Right forelimb (tissue), 1 donor: ENCODE data around the gene CTNNA1.
A peak's percentile ranks its signal among the peaks of the same experiment; 100 is the strongest.

ENCODE experiments used
- DNase-seq: peaks from one replicate; pipeline ENCODE4 v3.0.0-alpha.2; 2018

The CTNNA1 gene

DNA sequence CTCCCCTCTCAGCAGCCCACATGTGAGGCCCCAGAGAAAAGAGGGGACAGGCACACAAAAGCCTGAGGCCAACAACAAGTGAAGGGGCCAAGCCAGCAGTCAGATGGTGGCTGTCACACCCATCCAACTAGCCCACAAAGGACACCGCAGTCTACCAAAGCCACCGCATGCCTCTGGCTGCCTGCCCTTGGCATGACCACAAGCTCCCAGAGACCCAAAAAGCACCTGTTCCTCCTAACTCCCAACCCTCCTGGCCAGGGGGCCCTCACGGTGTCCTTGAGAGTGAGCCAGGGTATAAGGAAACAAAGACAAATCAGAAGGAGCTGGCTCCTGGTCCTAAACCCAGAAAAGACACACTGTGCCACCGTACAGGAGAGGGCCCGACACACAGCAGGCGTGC lies 199.7 kb downstream of the CTNNA1 start:
- no peak for DNase-seq

- DNase-seq, result peak; percentile 78
Observed at GRCh38 chr5:138953387-138954256, 200.4 kb downstream of the CTNNA1 start.

DNA sequence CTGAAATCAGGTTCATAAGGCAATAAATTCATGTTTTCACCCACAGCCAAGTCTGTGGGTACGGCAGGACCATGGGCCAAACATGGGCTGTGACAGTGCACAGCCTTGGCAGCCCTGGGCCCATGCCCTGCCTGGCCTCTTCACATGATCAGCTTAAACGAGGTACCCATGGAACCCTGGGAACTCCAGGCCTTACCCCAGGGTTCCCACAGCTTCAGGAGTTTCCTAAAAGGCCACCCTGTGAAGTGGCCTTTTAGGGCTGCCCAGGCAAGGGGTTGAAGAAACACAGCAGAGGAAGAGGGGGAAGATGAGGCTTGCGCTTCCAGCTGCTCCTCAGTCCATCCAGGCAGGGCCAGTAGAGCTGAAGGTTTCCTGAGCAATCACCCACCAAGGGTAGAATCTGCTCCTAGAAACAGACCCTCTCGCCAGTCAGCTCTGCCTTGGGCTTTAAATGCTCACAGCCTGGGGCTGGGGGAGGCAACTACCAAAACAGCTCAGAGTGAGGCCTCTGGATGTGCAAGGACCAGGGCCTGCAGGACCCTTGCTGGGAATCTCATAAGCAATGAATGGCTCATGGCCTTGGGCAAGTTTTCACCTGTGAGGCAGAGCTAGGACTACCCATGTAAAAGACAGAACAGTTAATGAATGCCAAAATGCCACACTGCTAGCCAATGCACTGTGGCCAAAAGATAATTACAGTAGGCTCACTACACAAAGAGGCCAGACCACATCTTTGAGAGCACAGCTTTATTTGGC lies 201.2 kb downstream of the CTNNA1 start:
- DNase-seq, result no peak

DNA sequence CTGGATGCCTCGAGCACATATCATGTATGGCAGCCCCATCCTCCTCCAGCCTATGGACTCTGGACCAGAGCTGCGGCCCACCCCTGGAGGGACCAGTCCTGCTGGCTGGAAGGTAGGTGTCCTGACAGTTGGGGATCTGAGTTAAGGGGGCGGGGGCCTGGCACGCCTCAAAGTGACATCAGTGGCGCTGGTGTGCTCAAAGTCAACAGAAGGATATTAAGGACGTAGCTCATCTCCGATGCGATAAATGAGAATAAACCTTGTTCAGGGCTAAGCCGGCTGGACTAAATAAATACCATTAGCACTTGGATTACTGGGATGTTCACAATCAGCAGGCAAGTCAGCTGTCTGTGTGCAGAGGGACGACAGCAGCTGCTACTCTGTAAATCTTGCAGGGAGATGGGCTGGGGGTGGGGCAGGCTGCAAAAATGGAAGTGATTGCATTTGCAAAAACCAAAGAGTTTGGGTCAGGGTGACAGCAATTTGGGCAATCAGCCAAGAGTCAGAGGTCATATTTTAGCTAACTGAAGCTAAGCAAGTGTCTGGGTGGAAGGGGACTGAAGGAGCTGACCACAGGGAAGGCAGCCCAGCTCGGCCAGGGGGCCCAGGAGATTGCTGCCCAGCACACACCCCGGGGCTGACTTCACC lies 201.9 kb downstream of the CTNNA1 start:
- DNase-seq, result no peak

DNA sequence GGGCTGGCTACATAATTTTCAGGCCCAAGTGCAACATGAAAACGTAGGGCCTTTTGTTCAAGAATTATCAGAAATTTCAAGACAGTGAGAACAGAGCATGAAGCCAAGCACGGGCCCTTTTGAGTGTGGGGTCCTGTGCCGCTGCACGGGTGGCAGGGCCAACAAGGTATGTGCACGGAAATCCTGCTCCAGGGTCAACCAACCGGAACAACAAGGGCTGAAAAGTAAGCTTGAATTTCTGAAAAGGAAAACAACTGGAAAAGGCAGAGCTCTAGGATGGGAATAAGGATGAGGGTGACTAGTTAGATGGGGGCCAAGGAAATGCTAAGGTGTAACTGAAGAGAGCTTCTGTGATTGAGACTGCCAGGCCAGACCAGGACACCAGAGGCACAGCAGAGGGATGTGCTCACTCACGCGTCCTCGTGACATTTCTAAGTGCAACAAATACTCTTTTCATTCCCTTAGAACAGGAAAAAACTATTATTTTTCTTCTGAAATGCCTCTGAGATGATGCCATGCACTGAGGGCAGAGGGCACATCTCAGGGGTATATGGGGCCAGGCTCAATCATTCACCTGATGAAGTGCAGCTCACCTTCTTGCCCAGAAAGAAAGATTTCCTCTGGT lies 202.6 kb downstream of the CTNNA1 start:
- no peak for DNase-seq

- DNase-seq, result no peak
Observed at GRCh38 chr5:138956801-138957200, 203.6 kb downstream of the CTNNA1 start.

DNA sequence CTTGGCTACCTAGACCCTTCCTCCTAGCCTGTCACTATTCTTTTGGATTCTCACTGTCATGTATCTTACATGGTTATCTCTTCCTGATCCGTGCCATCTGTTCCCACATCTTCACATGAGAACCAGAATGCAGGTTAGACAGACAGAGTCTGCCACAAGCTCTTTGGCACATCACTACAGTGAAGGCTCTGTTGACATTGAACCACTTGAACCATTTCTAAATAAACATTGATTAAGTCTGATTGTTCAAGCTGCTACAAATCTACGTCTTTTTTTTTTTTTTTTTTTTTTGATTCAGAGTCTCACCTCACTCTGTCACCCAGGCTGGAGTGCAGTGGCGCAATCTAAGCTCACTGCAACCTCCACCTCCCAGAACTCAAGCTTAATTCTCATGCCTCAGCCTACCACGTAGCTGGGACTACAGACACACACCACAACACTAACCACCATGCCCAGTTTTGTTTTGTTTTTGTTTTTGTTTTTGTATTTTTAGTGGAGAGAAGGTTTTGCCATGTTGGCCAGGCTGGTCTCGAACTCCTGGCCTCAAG lies 207.0 kb downstream of the CTNNA1 start:
- DNase-seq, result no peak

GRCh38 chr5:138961221-138961620 lies 208.0 kb downstream of the CTNNA1 start:
- DNase-seq, result no peak

DNA sequence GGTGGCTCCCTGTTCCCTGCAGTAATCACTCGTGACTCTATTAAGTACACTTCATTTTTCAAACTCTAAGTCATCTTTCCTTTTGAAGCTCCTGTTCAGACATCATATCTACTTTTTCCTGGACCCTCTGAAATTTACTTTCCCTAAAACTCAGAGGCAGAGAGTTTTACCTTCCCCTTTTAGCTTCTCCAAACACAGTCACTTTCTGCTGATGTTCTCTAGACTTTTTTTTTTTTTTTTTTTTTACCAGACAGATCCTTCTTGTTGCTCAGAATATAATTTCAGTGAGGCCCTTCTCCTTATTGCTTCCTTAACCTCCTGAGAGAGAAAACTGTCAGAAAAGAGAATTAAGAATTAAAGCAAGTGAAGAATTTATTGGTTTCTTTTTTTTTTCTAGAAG lies 208.5 kb downstream of the CTNNA1 start:
- DNase-seq, result no peak

DNA sequence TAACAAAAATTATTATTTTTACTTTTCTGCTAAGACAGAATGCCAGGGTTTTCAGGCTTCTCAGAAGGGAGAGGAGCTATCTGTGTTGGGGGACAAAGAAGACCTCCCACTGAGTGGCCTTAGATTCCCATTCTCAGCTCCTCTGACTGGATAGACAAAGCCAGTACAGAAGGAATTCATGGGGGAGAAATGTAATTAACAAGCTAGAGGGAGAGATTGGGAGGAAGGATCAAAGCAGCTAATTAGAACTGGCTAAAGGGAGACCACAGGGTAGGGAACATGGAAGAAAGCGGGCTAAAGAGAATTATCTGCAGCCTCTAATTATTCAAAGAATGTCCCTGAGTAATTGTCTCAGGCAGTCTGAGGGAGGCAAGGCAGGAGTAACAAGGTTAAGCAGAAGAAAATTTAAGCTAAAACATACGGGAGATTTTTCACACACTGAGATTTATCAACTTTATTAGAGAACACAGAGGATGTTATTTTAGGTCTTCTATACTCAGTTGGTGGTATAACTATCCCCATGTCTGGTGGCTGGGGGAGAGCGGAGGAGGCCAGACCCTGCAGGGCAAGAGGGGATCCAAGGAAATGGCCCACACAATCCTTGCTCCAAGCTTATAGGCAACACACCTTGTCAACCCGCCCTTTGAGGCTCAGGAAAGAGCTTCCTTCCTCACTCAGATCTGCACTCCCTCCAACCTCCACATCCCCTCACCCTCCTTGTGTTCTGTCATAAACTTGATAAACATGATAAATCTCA lies 209.6 kb downstream of the CTNNA1 start:
- DNase-seq, result no peak

GRCh38 chr5:138963763-138964371 lies 210.6 kb downstream of the CTNNA1 start:
- DNase-seq, result no peak

DNA sequence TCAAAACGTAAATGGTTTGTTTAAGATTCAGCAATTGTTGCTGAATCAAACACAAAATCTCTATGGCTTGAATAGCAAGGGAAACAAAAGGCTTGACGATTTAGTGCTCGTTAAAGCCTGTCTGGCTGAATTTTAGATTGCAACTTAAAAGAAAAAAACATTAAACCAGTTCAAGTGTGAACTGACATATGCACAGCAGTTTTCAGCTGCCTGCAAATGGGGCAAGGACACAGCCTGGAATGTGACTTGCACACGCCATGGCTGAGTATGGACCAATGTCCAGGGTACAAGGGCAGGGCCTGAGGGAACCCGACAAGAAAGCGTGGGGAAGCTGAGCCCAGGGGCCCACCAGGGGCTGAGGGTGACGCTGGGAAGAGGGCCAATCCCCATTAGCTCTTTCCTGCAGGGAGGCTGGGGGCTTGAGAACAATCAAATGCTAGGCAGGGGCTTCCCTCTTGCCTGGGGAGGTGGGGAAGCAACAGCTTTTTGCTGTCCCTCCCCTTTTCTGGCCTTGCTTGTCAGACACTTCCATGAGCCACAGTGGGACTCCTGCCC lies 211.5 kb downstream of the CTNNA1 start:
- no peak for DNase-seq

- DNase-seq, result no peak
Observed at GRCh38 chr5:138965626-138966025, 212.4 kb downstream of the CTNNA1 start.

DNA sequence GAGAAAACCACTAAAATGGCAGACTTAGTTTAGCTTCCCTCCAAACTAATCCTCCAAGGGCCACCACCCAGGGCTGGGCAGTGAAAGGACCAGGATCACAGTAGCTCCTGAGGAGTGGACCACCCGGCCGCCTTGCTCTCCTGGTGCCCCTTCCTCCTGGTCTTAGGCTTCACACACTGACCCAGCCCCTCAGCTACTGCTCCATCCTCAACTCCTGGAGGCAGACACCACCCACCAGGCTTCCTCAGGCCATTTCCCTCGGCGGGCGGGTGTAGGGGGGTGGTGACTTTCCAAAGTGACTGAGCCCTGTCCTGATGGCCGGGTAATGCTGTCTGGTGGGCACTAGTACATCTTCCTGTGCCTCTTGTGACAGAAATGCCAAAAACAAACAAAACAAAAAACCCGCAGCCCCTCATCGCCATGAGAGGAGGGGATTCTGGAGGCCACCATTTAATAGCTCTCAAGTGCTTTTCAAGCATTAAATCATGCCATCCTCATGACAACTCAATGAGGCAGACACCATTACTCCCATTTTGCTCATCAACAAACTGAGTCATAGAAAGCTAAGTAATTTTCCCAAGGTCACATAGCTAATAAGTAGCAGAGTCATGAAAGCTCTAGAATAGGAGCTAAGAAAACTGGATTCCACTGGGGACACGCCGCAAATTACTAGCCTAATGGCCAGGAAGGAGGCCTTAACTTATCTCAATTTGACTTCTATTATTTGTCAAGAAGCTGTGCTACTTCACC lies 213.2 kb downstream of the CTNNA1 start:
- no peak for DNase-seq

- DNase-seq, result no peak
Observed at GRCh38 chr5:138967791-138968448, 214.7 kb downstream of the CTNNA1 start.

- DNase-seq, result no peak
Observed at GRCh38 chr5:138968601-138969000, 215.4 kb downstream of the CTNNA1 start.

- no peak for DNase-seq
Observed at GRCh38 chr5:138969323-138970002, 216.2 kb downstream of the CTNNA1 start.

- peak; percentile 45 for DNase-seq
Observed at GRCh38 chr5:138972230-138972629, 219.0 kb downstream of the CTNNA1 start.

DNA sequence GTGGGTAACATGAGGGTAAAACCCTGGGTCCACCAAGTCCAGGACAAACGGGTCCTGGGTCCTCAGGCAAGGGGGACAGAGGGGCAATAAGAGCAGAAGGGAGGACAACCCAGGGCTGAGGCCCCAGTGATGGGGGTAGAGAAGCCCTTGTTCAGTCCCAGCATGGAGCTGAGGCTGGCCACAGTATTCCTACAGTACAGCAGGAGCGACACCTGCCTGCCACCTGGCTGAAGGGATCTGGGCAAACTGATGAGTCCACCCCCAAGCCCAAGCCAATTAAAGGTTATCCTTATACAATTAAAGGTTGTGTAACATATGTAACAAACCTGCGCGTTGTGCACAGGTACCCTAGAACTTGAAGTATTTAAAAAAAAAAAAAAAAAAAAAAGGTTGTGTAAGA lies 219.6 kb downstream of the CTNNA1 start:
- peak; percentile 46 for DNase-seq
